Testis (tissue), 2 donors: Measurements from ENCODE around the gene MYOD1.

Experiments used
- CTCF ChIP-seq, 3 experiments: fragments of 450-650 bp in 2 of 3; fragments of 200-600 bp in 1 of 3; sonication (generic) in 1 of 3; IDR thresholded peaks; one replicate each; pipeline ENCODE4 v1.5.1; 2016 to 2019; ENCODE audit warnings: antibody characterized with exemption in 3 of 3, mild to moderate bottlenecking in 2 of 3, moderate library complexity in 1 of 3
- POLR2A ChIP-seq: fragments of 450-650 bp; IDR thresholded peaks from one replicate; pipeline ENCODE4 v1.6.1; 2017; ENCODE audit warnings: antibody characterized with exemption, mild to moderate bottlenecking, moderate library complexity

- no peak for TF ChIP-seq CTCF (IDR thresholded peaks at IDR 0.05)
- no peak for TF ChIP-seq POLR2A
Measured at GRCh38 chr11:17722000-17722643, 2.8 kb downstream of the MYOD1 start.
